ENCODE data around the gene VSTM2L. TPM values are rescaled to one million over a fixed set of nuclear protein-coding genes. Genes with fewer than 3 reads are reported as not detected.

The VSTM2L gene
- total RNA-seq, 4 donors from 2014 or later: 0.54 to 4.0 (median 1.9) TPM

- no peak for DNase-seq
- 83 to 95% methylated on average over 5 to 6 of the region's 6 CpGs for whole genome bisulfite sequencing, 2 donors
- Histone ChIP-seq H3K4me3 (replicated peaks in 1 of 3) (no peak overlapping the region), H3K27me3 (no peaks in the 10 kb centered on the region), H3K36me3 (no peaks in the 10 kb centered on the region), H3K4me1 (no peaks in the 10 kb centered on the region), H3K27ac (no peak overlapping the region), H3K9me3 (no peaks in the 10 kb centered on the region)
- intact Hi-C loops (cut with DNase I): no loop called here
- no peak for TF ChIP-seq CTCF (IDR thresholded peaks at IDR 0.05)
- TF ChIP-seq POLR2A (IDR thresholded peaks at IDR 0.05): no peak
These were observed 33.5 kb upstream of the VSTM2L start for GRCh38 chr20:37869334-37869861.

GRCh38 chr20:37870294-37870693 lies 32.6 kb upstream of the VSTM2L start:
- no peak for DNase-seq
- TF ChIP-seq CTCF (IDR thresholded peaks at IDR 0.05): no peak
- no peak for TF ChIP-seq POLR2A (IDR thresholded peaks at IDR 0.05)
- no peaks in the 10 kb centered on the region for H3K27me3 ChIP-seq
- 84% methylated on average over 11 of the region's 11 CpGs for whole genome bisulfite sequencing, 2 donors
- no peak overlapping the region for H3K4me3 ChIP-seq (replicated peaks in 1 of 3)
- intact Hi-C loops (cut with DNase I): no loop called here
- no peaks in the 10 kb centered on the region for H3K36me3 ChIP-seq
- no peaks in the 10 kb centered on the region for H3K9me3 ChIP-seq
- no peak overlapping the region for H3K27ac ChIP-seq
- no peaks in the 10 kb centered on the region for H3K4me1 ChIP-seq

- H3K4me3 ChIP-seq (replicated peaks in 1 of 3): no peak overlapping the region
- H3K4me1 ChIP-seq: no peaks in the 10 kb centered on the region
- no peak overlapping the region for H3K27ac ChIP-seq
- 96% methylated on average over 13 of the region's 13 CpGs for WGBS, 2 donors
- intact Hi-C loops (cut with DNase I): no loop called here
- H3K9me3 ChIP-seq: no peaks in the 10 kb centered on the region
- no peak for DNase-seq
- no peaks in the 10 kb centered on the region for H3K27me3 ChIP-seq
- TF ChIP-seq POLR2A (IDR thresholded peaks at IDR 0.05) (no peak), CTCF (IDR thresholded peaks at IDR 0.05) (no peak)
- H3K36me3 ChIP-seq: no peaks in the 10 kb centered on the region
These were observed 31.2 kb upstream of the VSTM2L start for GRCh38 chr20:37871751-37872150.

GRCh38 chr20:37872161-37872560 lies 30.8 kb upstream of the VSTM2L start:
- intact Hi-C loops (cut with DNase I): no loop called here
- no peak for TF ChIP-seq POLR2A (IDR thresholded peaks at IDR 0.05)
- TF ChIP-seq CTCF (IDR thresholded peaks at IDR 0.05): no peak
- DNase-seq: no peak
- H3K4me3 ChIP-seq (replicated peaks in 1 of 3): no peak overlapping the region
- no peaks in the 10 kb centered on the region for H3K4me1 ChIP-seq
- WGBS, 2 donors: 84 to 94% methylated on average over 3 to 7 of the region's 9 CpGs
- H3K27me3 ChIP-seq: no peaks in the 10 kb centered on the region
- H3K9me3 ChIP-seq: no peaks in the 10 kb centered on the region
- H3K27ac ChIP-seq: no peak overlapping the region
- no peaks in the 10 kb centered on the region for H3K36me3 ChIP-seq

GRCh38 chr20:37873884-37874283 lies 29.0 kb upstream of the VSTM2L start:
- Histone ChIP-seq H3K9me3 (no peaks in the 10 kb centered on the region), H3K4me3 (replicated peaks in 1 of 3) (no peak overlapping the region), H3K27ac (no peak overlapping the region), H3K36me3 (no peaks in the 10 kb centered on the region), H3K4me1 (no peaks in the 10 kb centered on the region), H3K27me3 (no peaks in the 10 kb centered on the region)
- WGBS, 2 donors: 91 to 94% methylated on average over 10 to 11 of the region's 11 CpGs
- intact Hi-C loops (cut with DNase I): no loop called here
- DNase-seq: no peak
- TF ChIP-seq CTCF (IDR thresholded peaks at IDR 0.05) (no peak), POLR2A (IDR thresholded peaks at IDR 0.05) (no peak)
